Neuron (in vitro differentiated cells): ENCODE results near the gene CETP.
"Not testable (repeated sequence)": the region's sequence is repeated elsewhere in the genome, so short reads cannot be mapped to it uniquely, and the experiment has no call there.

Experiments used
- H2AFZ ChIP-seq: one replicate; pipeline ENCODE4 v1.6.1; 2013; ENCODE audit warnings: low read depth, mild to moderate bottlenecking, inconsistent platforms, low read length, moderate library complexity
- H3K27me3 ChIP-seq: one replicate; pipeline ENCODE4 v1.6.1; 2013; ENCODE audit warnings: low read length; ENCODE audit not compliant: insufficient read depth
- H3K36me3 ChIP-seq: one replicate; pipeline ENCODE4 v1.6.1; 2013; ENCODE audit warnings: low read length; ENCODE audit not compliant: insufficient read depth
- H3K4me1 ChIP-seq: one replicate; pipeline ENCODE4 v1.6.1; 2013; ENCODE audit warnings: low read length; ENCODE audit not compliant: insufficient read depth
- H3K4me3 ChIP-seq: 2 replicates; pipeline ENCODE4 v1.5.1; 2013; ENCODE audit warnings: mild to moderate bottlenecking, low read length, moderate library complexity
- H3K9me3 ChIP-seq: one replicate; pipeline ENCODE4 v1.6.1; 2013; ENCODE audit warnings: low read length

Gene CETP

GRCh38 chr16:56973294-56973689 is 11.5 kb downstream of the CETP start:
- Histone ChIP-seq H2AFZ (no peak overlapping the region), H3K4me3 (no peak overlapping the region), H3K4me1 (no peaks in the 10 kb centered on the region), H3K36me3 (no peaks in the 10 kb centered on the region), H3K9me3 (no peaks in the 10 kb centered on the region), H3K27me3 (peaks cover 7% of the 10 kb centered on the region)

GRCh38 chr16:56973899-56974298 is 12.1 kb downstream of the CETP start:
- not testable (repeated sequence) for H3K27me3 ChIP-seq, H3K4me3 ChIP-seq, H2AFZ ChIP-seq, H3K9me3 ChIP-seq, H3K36me3 ChIP-seq, H3K4me1 ChIP-seq

DNA sequence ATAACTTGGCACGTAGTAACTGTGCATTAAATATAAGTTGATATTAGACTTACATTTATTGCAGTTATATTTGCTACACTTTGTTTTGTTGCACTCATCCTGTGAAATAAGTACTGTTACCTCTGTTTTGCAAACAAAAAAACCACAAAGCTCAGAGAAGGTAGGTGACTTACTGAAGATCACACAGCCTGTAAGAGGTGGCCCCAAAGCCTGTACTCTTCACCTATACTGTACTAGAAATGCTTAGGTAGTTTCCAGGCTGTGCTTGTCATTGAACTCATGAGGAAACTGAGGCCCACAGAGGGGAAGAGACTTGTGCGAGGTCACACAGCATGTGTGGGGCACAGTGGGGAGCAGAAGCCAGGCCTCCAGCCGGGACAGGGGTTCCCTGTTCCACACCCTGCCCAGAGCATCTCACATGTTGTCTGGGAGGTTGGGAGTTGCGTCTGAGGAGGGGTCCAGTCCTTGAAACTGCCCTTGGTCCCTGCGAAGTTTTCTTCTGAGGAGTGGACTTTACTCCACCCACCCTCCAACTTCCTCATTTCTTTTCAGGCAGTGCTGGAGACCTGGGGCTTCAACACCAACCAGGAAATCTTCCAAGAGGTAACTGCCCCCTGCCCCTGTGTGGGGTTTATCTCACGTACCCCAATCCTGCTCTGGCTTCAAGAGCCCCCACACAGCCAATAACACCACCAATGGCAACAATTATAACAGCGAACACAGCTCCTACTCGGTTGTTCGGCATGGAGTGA is 13.0 kb downstream of the CETP start:
- Histone ChIP-seq H3K4me3 (no peak overlapping the region), H3K36me3 (no peaks in the 10 kb centered on the region), H3K9me3 (no peaks in the 10 kb centered on the region), H3K4me1 (no peaks in the 10 kb centered on the region), H3K27me3 (peaks cover 7% of the 10 kb centered on the region), H2AFZ (no peak overlapping the region)

GRCh38 chr16:56975714-56976113 is 14.0 kb downstream of the CETP start:
- Histone ChIP-seq H3K9me3 (no peaks in the 10 kb centered on the region), H3K4me1 (no peaks in the 10 kb centered on the region), H3K27me3 (peaks cover 7% of the 10 kb centered on the region), H3K36me3 (no peaks in the 10 kb centered on the region), H3K4me3 (no peak overlapping the region), H2AFZ (no peak overlapping the region)

DNA sequence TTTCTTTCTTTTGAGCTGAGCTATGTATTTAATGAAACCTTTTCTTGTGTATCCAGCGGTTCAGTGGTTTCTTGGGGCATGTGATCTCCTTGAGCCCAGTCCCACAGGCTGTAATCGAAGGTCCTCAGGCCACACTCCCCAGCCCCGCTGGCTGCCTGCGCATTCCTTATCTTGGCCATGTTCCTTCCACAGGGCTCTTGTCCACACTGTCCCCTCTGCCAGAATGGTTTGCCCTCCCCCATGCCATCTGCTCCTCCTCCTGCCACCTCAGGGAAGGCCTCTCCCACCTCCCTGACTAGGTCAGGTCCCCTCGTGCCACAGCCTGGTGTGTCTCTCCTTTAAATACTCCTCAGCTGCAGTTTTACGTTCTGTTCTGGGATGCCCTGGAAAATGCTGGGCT is 15.5 kb downstream of the CETP start:
- Histone ChIP-seq H3K9me3 (no peaks in the 10 kb centered on the region), H3K36me3 (no peaks in the 10 kb centered on the region), H3K4me3 (no peak overlapping the region), H2AFZ (no peak overlapping the region), H3K27me3 (peaks cover 7% of the 10 kb centered on the region), H3K4me1 (peaks cover 6% of the 10 kb centered on the region)

DNA sequence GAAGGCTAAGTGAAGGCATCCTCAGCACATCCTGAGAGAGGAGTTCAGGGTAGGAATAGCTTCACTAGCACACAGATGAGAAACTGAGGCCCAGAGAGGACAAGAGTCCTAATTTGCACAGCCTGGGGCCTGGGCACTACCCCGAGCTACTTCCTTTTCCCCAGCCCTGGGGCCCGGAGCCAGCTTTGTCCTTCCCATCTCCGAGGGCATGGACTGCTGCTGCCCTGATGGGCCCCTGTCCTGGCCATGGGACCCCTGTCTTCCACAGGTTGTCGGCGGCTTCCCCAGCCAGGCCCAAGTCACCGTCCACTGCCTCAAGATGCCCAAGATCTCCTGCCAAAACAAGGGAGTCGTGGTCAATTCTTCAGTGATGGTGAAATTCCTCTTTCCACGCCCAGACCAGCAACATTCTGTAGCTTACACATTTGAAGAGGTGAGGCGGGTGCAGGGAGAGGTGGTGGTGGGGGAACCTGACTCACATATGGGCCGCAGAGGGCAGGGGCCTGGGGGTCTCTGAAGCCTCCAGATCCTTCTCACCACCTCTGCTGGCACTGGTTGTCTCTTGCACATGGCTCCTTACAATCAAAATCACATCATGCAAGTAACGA is 16.2 kb downstream of the CETP start:
- Histone ChIP-seq H3K36me3 (no peaks in the 10 kb centered on the region), H3K27me3 (peaks cover 9% of the 10 kb centered on the region), H3K9me3 (no peaks in the 10 kb centered on the region), H3K4me1 (peaks cover 6% of the 10 kb centered on the region), H3K4me3 (no peak overlapping the region), H2AFZ (no peak overlapping the region)

DNA sequence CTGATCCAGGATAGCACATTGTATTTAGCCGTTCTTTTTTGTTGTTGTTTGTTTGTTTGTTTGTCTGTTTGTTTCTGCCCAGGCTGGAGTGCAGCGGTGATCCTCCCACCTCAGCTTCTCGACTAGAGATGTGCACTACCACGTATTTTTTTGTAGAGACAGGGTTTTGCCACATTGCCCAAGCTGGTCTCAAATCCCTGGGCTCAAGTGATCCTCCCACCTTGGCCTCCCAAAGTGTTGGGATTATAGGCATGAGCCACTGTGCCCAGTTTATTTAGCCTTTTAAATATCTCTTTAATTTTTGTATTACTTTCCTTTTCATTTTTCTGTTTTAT is 18.4 kb downstream of the CETP start:
- Histone ChIP-seq H3K9me3 (no peaks in the 10 kb centered on the region), H3K27me3 (peaks cover 13% of the 10 kb centered on the region), H2AFZ (no peak overlapping the region), H3K4me3 (no peak overlapping the region), H3K36me3 (no peaks in the 10 kb centered on the region), H3K4me1 (peaks cover 6% of the 10 kb centered on the region)

DNA sequence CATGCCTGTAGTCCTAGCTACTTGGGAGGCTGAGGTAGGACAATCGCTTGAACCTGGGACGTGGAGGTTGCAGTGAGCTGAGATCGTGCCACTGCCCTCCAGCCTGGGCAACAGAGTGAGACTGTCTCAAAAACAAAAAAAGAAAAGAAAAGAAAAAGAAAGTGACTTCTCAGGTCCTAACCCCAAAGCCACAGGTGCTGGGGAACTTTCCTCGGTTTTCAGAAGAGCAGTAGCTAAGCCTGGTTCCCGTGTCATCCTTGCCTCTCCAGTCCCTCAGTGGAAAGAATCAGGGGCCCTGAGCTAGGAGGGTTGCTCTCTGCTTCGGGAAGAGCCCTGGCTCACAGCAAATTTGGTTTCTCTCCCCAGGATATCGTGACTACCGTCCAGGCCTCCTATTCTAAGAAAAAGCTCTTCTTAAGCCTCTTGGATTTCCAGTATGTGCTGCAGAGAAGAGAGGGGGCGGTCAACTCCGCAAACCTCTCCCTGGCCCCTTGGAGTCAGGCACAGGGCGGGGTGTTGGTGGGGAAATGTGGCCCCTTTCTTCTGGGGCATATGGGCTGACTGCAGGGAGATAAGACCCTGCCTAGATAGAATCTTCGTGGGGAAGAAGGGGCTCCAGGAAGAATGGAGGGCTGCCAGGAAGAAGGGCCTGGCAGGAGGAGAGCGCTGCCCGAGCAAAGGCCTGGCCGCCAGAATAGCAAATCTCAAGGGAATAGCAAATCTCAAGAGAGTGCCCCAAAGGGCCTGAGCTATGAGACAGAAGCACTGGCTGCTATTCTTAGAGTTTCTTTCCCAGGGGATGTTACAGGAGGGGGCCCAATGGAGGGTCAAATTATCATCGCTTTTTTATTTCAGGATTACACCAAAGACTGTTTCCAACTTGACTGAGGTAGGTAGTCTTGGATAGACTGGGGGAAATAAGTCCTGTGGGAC is 19.3 kb downstream of the CETP start:
- no peaks in the 10 kb centered on the region for H3K36me3 ChIP-seq
- H3K4me3 ChIP-seq: no peak overlapping the region
- peaks cover 6% of the 10 kb centered on the region for H3K4me1 ChIP-seq
- H3K27me3 ChIP-seq: peaks cover 14% of the 10 kb centered on the region
- H2AFZ ChIP-seq: no peak overlapping the region
- no peaks in the 10 kb centered on the region for H3K9me3 ChIP-seq

- Histone ChIP-seq H3K27me3 (peaks cover 17% of the 10 kb centered on the region), H3K4me1 (peaks cover 6% of the 10 kb centered on the region), H2AFZ (no peak overlapping the region), H3K36me3 (no peaks in the 10 kb centered on the region), H3K9me3 (no peaks in the 10 kb centered on the region), H3K4me3 (no peak overlapping the region)
Measured at GRCh38 chr16:56981729-56982271, 20.1 kb downstream of the CETP start.

- Histone ChIP-seq H3K27me3 (peaks cover 22% of the 10 kb centered on the region), H3K4me3 (no peak overlapping the region), H3K36me3 (no peaks in the 10 kb centered on the region), H3K9me3 (no peaks in the 10 kb centered on the region), H3K4me1 (peaks cover 6% of the 10 kb centered on the region), H2AFZ (no peak overlapping the region)
Measured at GRCh38 chr16:56982695-56983094, 20.9 kb downstream of the CETP start.

DNA sequence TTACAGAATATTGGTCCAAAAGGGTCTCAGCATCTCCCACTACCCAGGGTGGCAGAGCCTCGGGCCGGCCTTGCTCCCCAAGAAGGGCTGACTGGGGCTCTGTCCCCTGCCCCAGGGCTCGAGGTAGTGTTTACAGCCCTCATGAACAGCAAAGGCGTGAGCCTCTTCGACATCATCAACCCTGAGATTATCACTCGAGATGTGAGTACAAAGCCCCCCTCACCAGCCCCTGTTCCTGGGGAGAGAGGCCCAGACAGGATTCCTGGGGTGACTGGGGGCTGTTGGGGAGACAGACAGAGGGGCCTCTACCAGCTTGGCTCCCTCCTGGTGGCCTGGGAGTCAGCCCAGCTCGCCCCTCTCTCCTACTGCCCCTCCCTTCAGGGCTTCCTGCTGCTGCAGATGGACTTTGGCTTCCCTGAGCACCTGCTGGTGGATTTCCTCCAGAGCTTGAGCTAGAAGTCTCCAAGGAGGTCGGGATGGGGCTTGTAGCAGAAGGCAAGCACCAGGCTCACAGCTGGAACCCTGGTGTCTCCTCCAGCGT is 21.5 kb downstream of the CETP start:
- Histone ChIP-seq H2AFZ (no peak overlapping the region), H3K36me3 (no peaks in the 10 kb centered on the region), H3K4me3 (no peak overlapping the region), H3K9me3 (no peaks in the 10 kb centered on the region), H3K27me3 (peaks cover 28% of the 10 kb centered on the region), H3K4me1 (peaks cover 6% of the 10 kb centered on the region)

- Histone ChIP-seq H3K27me3 (peaks cover 40% of the 10 kb centered on the region), H3K4me1 (peaks cover 11% of the 10 kb centered on the region), H3K9me3 (no peaks in the 10 kb centered on the region), H3K4me3 (no peak overlapping the region), H2AFZ (no peak overlapping the region), H3K36me3 (no peaks in the 10 kb centered on the region)
Measured at GRCh38 chr16:56984639-56985038, 22.9 kb downstream of the CETP start.
